ENCODE measurements around the gene MBD3.
"Not testable (repeated sequence)": the region's sequence is repeated elsewhere in the genome, so short reads cannot be mapped to it uniquely, and the experiment has no call there.

The MBD3 gene

DNA sequence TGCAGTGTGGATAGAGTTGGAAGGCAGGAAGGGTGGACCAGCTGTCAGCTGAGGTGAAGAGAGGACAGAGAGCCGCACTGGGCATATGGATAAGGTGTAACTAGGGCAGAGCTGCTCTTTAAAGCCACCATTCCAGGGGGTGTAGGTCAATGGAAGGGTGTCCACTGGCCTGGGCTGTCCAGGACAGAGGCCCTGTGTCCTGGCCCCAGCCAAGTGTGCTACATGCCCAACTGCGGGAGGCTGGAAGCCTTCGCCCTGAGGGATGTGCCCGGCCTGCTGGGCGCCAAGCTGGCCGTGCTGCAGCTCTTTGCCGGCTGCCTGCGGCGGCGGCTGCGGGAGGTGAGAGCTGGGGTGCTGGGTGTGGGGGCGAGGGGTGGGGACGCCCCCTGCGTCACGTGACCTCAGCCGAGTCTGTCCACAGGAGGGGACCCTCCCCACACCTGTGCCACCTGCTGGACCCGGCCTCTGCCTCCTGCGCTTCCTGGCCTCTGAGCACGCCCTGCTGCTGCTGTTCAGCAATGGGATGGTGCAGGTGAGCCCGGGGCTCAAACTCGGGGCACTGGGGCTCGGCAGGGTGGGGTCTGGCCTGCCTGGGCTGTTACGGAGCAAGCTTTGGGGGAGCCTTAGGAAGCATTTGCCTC is 59.0 kb downstream of the MBD3 start:
- Histone ChIP-seq H3K36me3 (ENCODE audit: control insufficient read depth, insufficient read depth, low read length) (no peaks in the 10 kb centered on the region), H2BK5ac (ENCODE audit: low read length) (no peak overlapping the region), H4K8ac (ENCODE audit: low read depth, low read length) (no peak overlapping the region), H3K18ac (ENCODE audit: low read length) (no peak overlapping the region), H3K79me2 (ENCODE audit: control insufficient read depth, insufficient read depth, low read length) (no peaks in the 10 kb centered on the region), H3K56ac (ENCODE audit: low read length) (no peak overlapping the region), H3K4me3 (ENCODE audit: low read length) (no peak overlapping the region), H3K4me1 (ENCODE audit: control insufficient read depth, low read depth, low read length) (no peaks in the 10 kb centered on the region), H2BK120ac (ENCODE audit: low read depth, low read length) (no peak overlapping the region), H3K4ac (ENCODE audit: low read depth, low read length) (no peak overlapping the region), H2BK15ac (replicated peaks; ENCODE audit: low read depth) (no peak overlapping the region), H3K23ac (ENCODE audit: low read length) (no peak overlapping the region), H3K79me1 (ENCODE audit: low read length) (no peaks in the 10 kb centered on the region), H2AK5ac (ENCODE audit: low read length) (no peak overlapping the region), H3K27ac (ENCODE audit: low read depth, low read length) (no peak overlapping the region), H4K5ac (ENCODE audit: low read length) (no peak overlapping the region), H3K9ac (ENCODE audit: low read length) (no peak overlapping the region), H3K4me2 (ENCODE audit: low read length) (no peak overlapping the region), H3K27me3 (ENCODE audit: insufficient read depth, low read length, poor library complexity) (no peaks in the 10 kb centered on the region)
- no peak for DNase-seq
- no CpG with 5 or more reads among the region's 23 CpGs for WGBS (ENCODE audit: extremely low coverage, insufficient coverage, low lambda C conversion rate)

DNA sequence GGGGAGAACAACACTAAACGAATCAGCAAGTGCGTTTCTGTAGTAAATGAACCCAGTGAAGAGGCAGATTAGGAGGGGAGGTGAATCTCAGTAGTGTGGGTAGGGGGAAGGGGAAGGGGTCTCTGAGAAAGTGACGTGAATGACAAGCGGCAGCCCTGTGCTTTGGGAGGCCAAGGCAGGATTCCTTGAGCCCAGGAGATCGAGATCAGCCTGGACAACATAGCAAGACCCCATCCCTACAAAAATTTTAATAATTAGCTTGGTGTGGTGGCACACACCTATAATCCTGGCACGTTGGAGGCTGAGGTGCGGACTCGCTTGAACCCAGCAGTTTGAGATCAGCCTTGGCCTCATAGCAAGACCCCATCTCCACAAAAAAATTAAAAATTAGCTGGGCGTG is 60.7 kb downstream of the MBD3 start:
- Histone ChIP-seq H3K4me1 (ENCODE audit: control insufficient read depth, low read depth, low read length) (no peaks in the 10 kb centered on the region), H4K5ac (ENCODE audit: low read length) (no peak overlapping the region), H3K4me2 (ENCODE audit: low read length) (no peak overlapping the region), H3K79me1 (ENCODE audit: low read length) (no peaks in the 10 kb centered on the region), H3K79me2 (ENCODE audit: control insufficient read depth, insufficient read depth, low read length) (no peaks in the 10 kb centered on the region), H3K27ac (ENCODE audit: low read depth, low read length) (no peak overlapping the region), H3K18ac (ENCODE audit: low read length) (no peak overlapping the region), H2BK120ac (ENCODE audit: low read depth, low read length) (no peak overlapping the region), H3K4me3 (ENCODE audit: low read length) (no peak overlapping the region), H2BK15ac (replicated peaks; ENCODE audit: low read depth) (no peak overlapping the region), H3K23ac (ENCODE audit: low read length) (no peak overlapping the region), H3K9ac (ENCODE audit: low read length) (no peak overlapping the region), H3K4ac (ENCODE audit: low read depth, low read length) (no peak overlapping the region), H4K8ac (ENCODE audit: low read depth, low read length) (no peak overlapping the region), H3K36me3 (ENCODE audit: control insufficient read depth, insufficient read depth, low read length) (no peaks in the 10 kb centered on the region), H2AK5ac (ENCODE audit: low read length) (no peak overlapping the region), H2BK5ac (ENCODE audit: low read length) (no peak overlapping the region), H3K56ac (ENCODE audit: low read length) (no peak overlapping the region), H3K27me3 (ENCODE audit: insufficient read depth, low read length, poor library complexity) (no peaks in the 10 kb centered on the region)
- WGBS (ENCODE audit: extremely low coverage, insufficient coverage, low lambda C conversion rate), result no CpG with 5 or more reads among the region's 9 CpGs
- no peak for DNase-seq

DNA sequence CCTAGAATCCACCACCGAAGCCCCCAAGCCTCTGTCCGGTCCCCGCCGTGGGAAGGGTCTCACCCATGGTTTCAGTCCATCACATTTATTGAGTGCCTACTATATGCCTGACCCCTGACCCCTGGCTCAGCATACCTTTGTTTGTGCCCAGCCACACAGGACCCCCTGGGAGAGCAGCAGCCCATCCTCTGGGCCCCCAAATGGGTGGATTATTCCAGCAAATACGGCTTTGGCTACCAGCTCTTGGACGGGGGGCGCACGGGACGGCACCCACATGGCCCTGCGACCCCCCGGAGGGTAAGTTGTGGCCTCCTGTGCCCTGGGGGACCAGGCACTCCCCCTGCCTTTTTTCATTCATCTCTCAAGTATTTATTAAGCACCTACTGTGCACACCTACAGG is 61.1 kb downstream of the MBD3 start:
- no peak overlapping the region for H3K23ac ChIP-seq (ENCODE audit: low read length)
- no peak for DNase-seq
- no peak overlapping the region for H3K9ac ChIP-seq (ENCODE audit: low read length)
- H3K27me3 ChIP-seq (ENCODE audit: insufficient read depth, low read length, poor library complexity), result no peaks in the 10 kb centered on the region
- H3K79me1 ChIP-seq (ENCODE audit: low read length), result no peaks in the 10 kb centered on the region
- H3K27ac ChIP-seq (ENCODE audit: low read depth, low read length), result no peak overlapping the region
- no peak overlapping the region for H2BK120ac ChIP-seq (ENCODE audit: low read depth, low read length)
- H3K4me3 ChIP-seq (ENCODE audit: low read length), result no peak overlapping the region
- no peaks in the 10 kb centered on the region for H3K4me1 ChIP-seq (ENCODE audit: control insufficient read depth, low read depth, low read length)
- H3K4me2 ChIP-seq (ENCODE audit: low read length), result no peak overlapping the region
- no peak overlapping the region for H3K4ac ChIP-seq (ENCODE audit: low read depth, low read length)
- no peaks in the 10 kb centered on the region for H3K79me2 ChIP-seq (ENCODE audit: control insufficient read depth, insufficient read depth, low read length)
- no peak overlapping the region for H2BK5ac ChIP-seq (ENCODE audit: low read length)
- H2BK15ac ChIP-seq (replicated peaks; ENCODE audit: low read depth), result no peak overlapping the region
- no peaks in the 10 kb centered on the region for H3K36me3 ChIP-seq (ENCODE audit: control insufficient read depth, insufficient read depth, low read length)
- no peak overlapping the region for H4K8ac ChIP-seq (ENCODE audit: low read depth, low read length)
- H4K5ac ChIP-seq (ENCODE audit: low read length), result no peak overlapping the region
- H2AK5ac ChIP-seq (ENCODE audit: low read length), result no peak overlapping the region
- no CpG with 5 or more reads among the region's 11 CpGs for WGBS (ENCODE audit: extremely low coverage, insufficient coverage, low lambda C conversion rate)
- H3K18ac ChIP-seq (ENCODE audit: low read length), result no peak overlapping the region
- H3K56ac ChIP-seq (ENCODE audit: low read length), result no peak overlapping the region

DNA sequence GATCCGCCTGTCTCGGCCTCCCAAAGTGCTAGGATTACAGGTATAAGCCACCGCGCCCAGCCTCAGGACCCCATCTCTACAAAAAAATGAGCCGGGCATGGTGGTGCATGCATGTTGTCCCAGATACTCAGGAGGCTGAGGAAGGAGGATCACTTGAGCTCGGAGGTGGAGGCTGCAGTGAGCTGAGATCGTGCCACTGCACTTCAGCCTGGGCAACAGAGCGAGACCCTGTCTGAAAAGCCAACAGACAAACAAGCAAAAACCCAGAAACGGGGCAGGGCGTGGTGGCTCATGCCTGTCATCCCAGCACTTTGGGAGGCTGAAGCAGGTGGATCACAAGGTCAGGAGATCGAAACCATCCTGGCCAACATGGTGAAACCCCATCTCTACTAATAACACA is 61.8 kb downstream of the MBD3 start:
- not testable (repeated sequence) for H3K27me3 ChIP-seq (ENCODE audit: insufficient read depth, low read length, poor library complexity); H3K56ac ChIP-seq (ENCODE audit: low read length); H3K4me1 ChIP-seq (ENCODE audit: control insufficient read depth, low read depth, low read length); H3K79me1 ChIP-seq (ENCODE audit: low read length); H3K4me2 ChIP-seq (ENCODE audit: low read length); H3K79me2 ChIP-seq (ENCODE audit: control insufficient read depth, insufficient read depth, low read length); H3K36me3 ChIP-seq (ENCODE audit: control insufficient read depth, insufficient read depth, low read length); H2BK15ac ChIP-seq (replicated peaks; ENCODE audit: low read depth); H4K5ac ChIP-seq (ENCODE audit: low read length); H3K27ac ChIP-seq (ENCODE audit: low read depth, low read length); H4K8ac ChIP-seq (ENCODE audit: low read depth, low read length); DNase-seq; H2BK5ac ChIP-seq (ENCODE audit: low read length); H2AK5ac ChIP-seq (ENCODE audit: low read length); H3K9ac ChIP-seq (ENCODE audit: low read length); H3K4me3 ChIP-seq (ENCODE audit: low read length); H2BK120ac ChIP-seq (ENCODE audit: low read depth, low read length); H3K18ac ChIP-seq (ENCODE audit: low read length); H3K4ac ChIP-seq (ENCODE audit: low read depth, low read length); H3K23ac ChIP-seq (ENCODE audit: low read length)
- WGBS (ENCODE audit: extremely low coverage, insufficient coverage, low lambda C conversion rate), result no CpG with 5 or more reads among the region's 11 CpGs

DNA sequence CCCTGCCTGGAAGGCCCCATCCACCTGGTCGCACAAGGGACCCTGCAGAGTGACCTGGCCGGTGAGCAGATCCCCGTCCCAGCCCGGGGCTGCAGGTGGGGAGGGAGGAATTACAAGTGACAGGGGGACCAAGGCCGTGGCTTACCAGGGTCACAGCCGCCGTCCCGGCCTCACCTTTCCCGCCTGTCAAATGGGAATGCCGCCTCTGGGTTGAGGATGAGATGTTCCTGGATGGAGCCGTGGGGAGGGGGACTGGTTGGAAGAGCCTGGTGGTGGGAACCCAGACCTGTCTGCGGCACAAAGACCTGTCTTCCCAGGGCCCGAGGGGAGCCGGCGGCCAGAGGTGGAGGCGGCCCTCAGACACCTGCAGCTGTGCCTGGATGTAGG is 63.2 kb downstream of the MBD3 start:
- DNase-seq, result no peak
- no peak overlapping the region for H2AK5ac ChIP-seq (ENCODE audit: low read length)
- no peak overlapping the region for H3K9ac ChIP-seq (ENCODE audit: low read length)
- H3K36me3 ChIP-seq (ENCODE audit: control insufficient read depth, insufficient read depth, low read length), result no peaks in the 10 kb centered on the region
- H3K27ac ChIP-seq (ENCODE audit: low read depth, low read length), result no peak overlapping the region
- no peak overlapping the region for H2BK5ac ChIP-seq (ENCODE audit: low read length)
- no peaks in the 10 kb centered on the region for H3K4me1 ChIP-seq (ENCODE audit: control insufficient read depth, low read depth, low read length)
- no peaks in the 10 kb centered on the region for H3K79me1 ChIP-seq (ENCODE audit: low read length)
- no peak overlapping the region for H4K5ac ChIP-seq (ENCODE audit: low read length)
- no CpG with 5 or more reads among the region's 16 CpGs for WGBS (ENCODE audit: extremely low coverage, insufficient coverage, low lambda C conversion rate)
- no peaks in the 10 kb centered on the region for H3K79me2 ChIP-seq (ENCODE audit: control insufficient read depth, insufficient read depth, low read length)
- no peak overlapping the region for H3K4me2 ChIP-seq (ENCODE audit: low read length)
- H3K4me3 ChIP-seq (ENCODE audit: low read length), result no peak overlapping the region
- H2BK15ac ChIP-seq (replicated peaks; ENCODE audit: low read depth), result no peak overlapping the region
- H2BK120ac ChIP-seq (ENCODE audit: low read depth, low read length), result no peak overlapping the region
- H3K56ac ChIP-seq (ENCODE audit: low read length), result no peak overlapping the region
- H4K8ac ChIP-seq (ENCODE audit: low read depth, low read length), result no peak overlapping the region
- no peak overlapping the region for H3K18ac ChIP-seq (ENCODE audit: low read length)
- peaks cover 3% of the 10 kb centered on the region for H3K27me3 ChIP-seq (ENCODE audit: insufficient read depth, low read length, poor library complexity)
- H3K4ac ChIP-seq (ENCODE audit: low read depth, low read length), result no peak overlapping the region
- H3K23ac ChIP-seq (ENCODE audit: low read length), result no peak overlapping the region
